ENCODE results near the gene SMYD2.

SMYD2 gene

GRCh38 chr1:214312530-214313051 lies 31.6 kb downstream of the SMYD2 start:
- TF ChIP-seq POLR2AphosphoS5 (IDR thresholded peaks at IDR 0.05; ENCODE audit: low read depth, low read length) (no peak), TAF1 (IDR thresholded peaks at IDR 0.05; ENCODE audit: borderline replicate concordance, insufficient read depth, low read length) (no peak), REST (IDR thresholded peaks at IDR 0.05; ENCODE audit: insufficient read depth in 1 of 2, low read depth in 2 of 2, low read length in 2 of 2) (no peak), FOXP2 (optimal IDR thresholded peaks at IDR 0.05; ENCODE audit: borderline replicate concordance, extremely low read depth, extremely low read length, insufficient read depth) (no peak), SIN3A (IDR thresholded peaks at IDR 0.05; ENCODE audit: borderline replicate concordance, insufficient read depth, low read length) (no peak)

- TF ChIP-seq POLR2AphosphoS5 (IDR thresholded peaks at IDR 0.05; ENCODE audit: low read depth, low read length) (no peak), SIN3A (IDR thresholded peaks at IDR 0.05; ENCODE audit: borderline replicate concordance, insufficient read depth, low read length) (no peak), TAF1 (IDR thresholded peaks at IDR 0.05; ENCODE audit: borderline replicate concordance, insufficient read depth, low read length) (no peak), REST (IDR thresholded peaks at IDR 0.05; ENCODE audit: insufficient read depth in 1 of 2, low read depth in 2 of 2, low read length in 2 of 2) (no peak), FOXP2 (optimal IDR thresholded peaks at IDR 0.05; ENCODE audit: borderline replicate concordance, extremely low read depth, extremely low read length, insufficient read depth) (no peak)
These were observed 33.4 kb downstream of the SMYD2 start for GRCh38 chr1:214314178-214314843.

GRCh38 chr1:214316593-214316992 lies 35.6 kb downstream of the SMYD2 start:
- TF ChIP-seq POLR2AphosphoS5 (IDR thresholded peaks at IDR 0.05; ENCODE audit: low read depth, low read length) (no peak), TAF1 (IDR thresholded peaks at IDR 0.05; ENCODE audit: borderline replicate concordance, insufficient read depth, low read length) (no peak), SIN3A (IDR thresholded peaks at IDR 0.05; ENCODE audit: borderline replicate concordance, insufficient read depth, low read length) (no peak), REST (IDR thresholded peaks at IDR 0.05; ENCODE audit: insufficient read depth in 1 of 2, low read depth in 2 of 2, low read length in 2 of 2) (no peak), FOXP2 (optimal IDR thresholded peaks at IDR 0.05; ENCODE audit: borderline replicate concordance, extremely low read depth, extremely low read length, insufficient read depth) (no peak)

- TF ChIP-seq REST (IDR thresholded peaks at IDR 0.05; ENCODE audit: insufficient read depth in 1 of 2, low read depth in 2 of 2, low read length in 2 of 2) (no peak), TAF1 (IDR thresholded peaks at IDR 0.05; ENCODE audit: borderline replicate concordance, insufficient read depth, low read length) (no peak), POLR2AphosphoS5 (IDR thresholded peaks at IDR 0.05; ENCODE audit: low read depth, low read length) (no peak), SIN3A (IDR thresholded peaks at IDR 0.05; ENCODE audit: borderline replicate concordance, insufficient read depth, low read length) (no peak), FOXP2 (optimal IDR thresholded peaks at IDR 0.05; ENCODE audit: borderline replicate concordance, extremely low read depth, extremely low read length, insufficient read depth) (no peak)
These were observed 36.3 kb downstream of the SMYD2 start for GRCh38 chr1:214317300-214317699.
